Islet of Langerhans (tissue), 1 donor: ENCODE data around the gene GTF3C1.
"Not testable (repeated sequence)": the region's sequence is repeated elsewhere in the genome, so short reads cannot be mapped to it uniquely, and the experiment has no call there.

Experiments
- FAIRE-seq: peaks from one replicate; lab custom pipeline; 2011; peaks lifted over from hg19 to GRCh38; lab: Jason Lieb, UNC

The GTF3C1 gene

DNA sequence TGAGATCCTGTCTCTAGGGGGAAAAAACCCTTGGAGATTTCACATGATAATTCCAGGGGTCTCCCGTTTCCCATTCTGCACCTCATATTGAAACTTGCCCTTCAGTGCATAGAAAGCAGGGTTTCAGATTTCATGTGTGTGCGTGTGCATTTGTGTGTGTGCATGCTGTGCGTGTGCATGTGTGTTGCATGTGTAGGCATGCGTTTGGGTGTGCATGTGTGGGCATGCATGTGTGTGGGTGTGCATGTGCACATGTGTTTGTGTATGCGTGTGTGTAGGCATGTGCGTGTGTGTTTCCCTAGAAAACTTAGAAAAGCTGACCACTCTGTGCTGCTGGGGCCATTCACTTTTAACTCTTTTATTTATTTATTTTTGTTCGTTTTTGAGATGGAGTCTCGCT lies 107.7 kb downstream of the GTF3C1 start:
- FAIRE-seq, result no peak

DNA sequence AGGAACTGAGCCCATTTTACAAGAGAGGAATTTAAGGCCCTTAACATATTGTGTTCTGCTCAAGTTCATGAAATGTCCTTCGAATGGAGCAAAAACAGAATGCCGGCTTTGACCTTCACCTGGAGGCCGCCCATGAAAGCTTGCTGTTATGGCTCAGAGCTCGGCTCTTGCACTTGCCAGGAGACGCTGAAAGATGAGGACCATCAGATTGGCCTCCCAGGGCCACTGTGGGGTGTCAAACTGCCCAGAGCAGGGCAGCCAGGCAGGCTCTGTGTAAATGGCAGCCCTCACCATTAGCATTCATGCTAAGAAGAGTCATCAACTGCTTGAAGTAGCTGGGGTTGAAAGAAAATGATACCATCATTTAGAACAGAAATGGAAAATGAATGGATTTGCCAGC lies 108.4 kb downstream of the GTF3C1 start:
- no peak for FAIRE-seq

DNA sequence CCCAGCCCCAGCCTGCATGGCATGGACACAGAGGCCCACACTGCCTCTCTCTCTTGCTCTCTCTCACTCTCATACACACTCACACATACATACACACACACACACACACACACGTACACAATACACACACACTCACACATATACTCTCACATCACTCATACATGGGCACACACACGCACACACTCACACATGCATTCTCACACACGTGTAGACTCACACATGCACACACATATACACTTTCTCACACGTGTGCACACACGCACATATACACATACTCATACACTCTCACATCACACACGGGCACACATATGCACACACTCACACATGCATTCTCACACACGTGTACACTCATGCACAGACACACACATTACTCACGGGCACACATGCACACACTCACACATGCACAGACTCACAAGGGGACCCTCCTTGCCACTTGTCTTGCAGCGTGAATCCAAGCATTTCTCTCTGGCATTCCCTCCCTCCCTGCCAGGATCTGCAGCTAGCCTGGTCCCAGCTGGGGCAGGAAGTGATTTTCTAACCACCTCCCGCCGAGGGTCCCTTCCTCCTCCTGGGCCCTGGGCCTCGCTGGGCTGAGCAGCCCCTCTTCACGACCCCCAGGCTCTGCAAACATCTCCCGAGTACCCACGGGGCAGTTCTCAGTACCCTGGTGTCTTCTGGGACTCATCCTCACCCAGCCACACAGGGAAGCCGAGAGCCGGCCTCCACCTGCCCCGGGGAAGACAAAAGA lies 110.3 kb downstream of the GTF3C1 start:
- FAIRE-seq, result no peak

DNA sequence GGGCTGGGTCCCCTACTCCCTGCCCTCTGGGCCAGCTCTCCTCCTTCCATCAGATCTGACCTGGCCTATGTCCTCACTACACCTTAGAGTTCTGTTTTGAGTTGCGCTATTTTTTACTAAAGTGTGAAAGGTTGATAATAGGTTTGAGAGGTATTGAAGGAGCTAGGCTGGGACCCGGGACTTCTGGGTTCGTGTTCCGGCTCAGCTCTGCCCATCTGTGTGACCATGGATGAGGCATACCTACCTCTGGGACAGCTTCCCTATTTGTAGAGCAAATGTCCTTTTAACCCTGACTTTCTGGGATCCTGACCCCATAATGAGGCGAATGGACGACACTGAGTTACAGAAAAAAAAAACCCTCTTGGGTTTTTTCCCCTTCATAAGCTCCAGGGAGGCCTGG lies 111.8 kb downstream of the GTF3C1 start:
- no peak for FAIRE-seq

DNA sequence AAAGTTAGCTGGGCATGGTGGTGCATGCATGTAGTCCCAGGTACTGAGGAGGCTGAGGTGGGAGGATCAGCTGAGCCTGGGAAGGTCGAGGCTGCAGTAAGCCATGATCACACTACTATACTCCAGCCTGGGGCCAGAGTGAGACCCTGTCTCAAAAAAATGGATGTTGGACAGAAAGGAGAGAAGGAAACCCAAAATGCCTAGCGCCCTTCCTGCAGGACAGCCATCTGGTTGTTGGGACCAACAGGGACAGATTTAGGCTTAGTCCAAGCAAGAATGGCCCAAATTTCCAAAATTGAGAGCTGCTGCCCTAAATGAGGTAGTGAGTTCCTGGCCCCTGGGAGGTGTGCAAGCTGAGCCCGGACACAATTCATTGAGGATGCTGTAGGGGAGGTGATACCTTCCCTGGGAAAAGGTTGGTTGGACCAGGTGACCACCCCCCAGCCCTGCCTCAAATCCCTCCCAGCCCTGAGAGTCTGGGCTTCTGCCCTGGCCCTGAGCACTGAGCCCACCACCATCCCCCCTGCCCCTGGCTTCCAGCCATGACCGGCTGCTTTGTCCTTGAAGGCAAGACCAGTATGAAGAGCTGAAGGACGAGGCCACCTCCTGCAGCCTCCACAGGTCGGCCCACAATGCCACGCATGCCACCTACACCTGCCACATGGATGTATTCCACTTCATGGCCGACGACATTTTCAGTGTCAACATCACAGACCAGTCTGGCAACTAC lies 112.6 kb downstream of the GTF3C1 start:
- FAIRE-seq, result no peak

DNA sequence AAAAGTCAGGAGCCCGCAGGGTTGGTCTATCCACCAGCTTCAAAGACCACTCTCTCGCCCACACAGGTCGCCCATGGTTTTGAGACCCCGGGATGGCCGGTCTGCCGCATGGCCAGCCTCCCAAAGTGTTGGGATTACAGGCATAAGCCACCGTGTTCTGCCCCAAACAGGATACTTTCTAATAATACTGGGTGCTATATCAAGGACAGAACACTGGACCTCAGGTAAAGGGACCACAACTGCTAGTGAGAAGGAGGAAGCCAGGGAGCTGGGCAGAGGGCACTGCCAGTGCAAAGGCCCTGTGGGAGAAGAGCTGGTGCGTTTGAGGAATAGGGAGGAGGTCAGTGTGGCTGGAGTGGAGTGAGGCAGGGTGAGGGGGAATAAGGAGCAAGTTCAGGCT lies 113.6 kb downstream of the GTF3C1 start:
- no peak for FAIRE-seq

DNA sequence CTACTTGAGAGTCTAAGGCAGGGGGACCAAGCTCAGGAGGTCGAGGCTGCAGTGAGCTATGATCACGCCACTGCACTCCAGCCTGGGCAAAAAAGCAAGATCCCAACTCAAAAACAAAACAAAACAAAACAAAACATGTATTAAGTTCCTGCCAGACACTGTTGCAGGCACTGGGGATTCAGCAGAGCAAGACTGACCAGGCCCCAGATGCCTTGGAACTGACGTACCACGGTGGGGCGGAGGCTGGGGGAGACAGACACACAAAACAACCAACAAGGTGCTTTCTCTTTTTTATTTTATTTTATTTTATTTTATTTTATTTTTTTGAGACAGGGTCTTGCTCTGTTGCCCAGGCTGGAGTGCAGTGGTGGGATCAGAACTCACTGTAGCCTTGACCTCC lies 114.6 kb downstream of the GTF3C1 start:
- FAIRE-seq, result not testable (repeated sequence)

DNA sequence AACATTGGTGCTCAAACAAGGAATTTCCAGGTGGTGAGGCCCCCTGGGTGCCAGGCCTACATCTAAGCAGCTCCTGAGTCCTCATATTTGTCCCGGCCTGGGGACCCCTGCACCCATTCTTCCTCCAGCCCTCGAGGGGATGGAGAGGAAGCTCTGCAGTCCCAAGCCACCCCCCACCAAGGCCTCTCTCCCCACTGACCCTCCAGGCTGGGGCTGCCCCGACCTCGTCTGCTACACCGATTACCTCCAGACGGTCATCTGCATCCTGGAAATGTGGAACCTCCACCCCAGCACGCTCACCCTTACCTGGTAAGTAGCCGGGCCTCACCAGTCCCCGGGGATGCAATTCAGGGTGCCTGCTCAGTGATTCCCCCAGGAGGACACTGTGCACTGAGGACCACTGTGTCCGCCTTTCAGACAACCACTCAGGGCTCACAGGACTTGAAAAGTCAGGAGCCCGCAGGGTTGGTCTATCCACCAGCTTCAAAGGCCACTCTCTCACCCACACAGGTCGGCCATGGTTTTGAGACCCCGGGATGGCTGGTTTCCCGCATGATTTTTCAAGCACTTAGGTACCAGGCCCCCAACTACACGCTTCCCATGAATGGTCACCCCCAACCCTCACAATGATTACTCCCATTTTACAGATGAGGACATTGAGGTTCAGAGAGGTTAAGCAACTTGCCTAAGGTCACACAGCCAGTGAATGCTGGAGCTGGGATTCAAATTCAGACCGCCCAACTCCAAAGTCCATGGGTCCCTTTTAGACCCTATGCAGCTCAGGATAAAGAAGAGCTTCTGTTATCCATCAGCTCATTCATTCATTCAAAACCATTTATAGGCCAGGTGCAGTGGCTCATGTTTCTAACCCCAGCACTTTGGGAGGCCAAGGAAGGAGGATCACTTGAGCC lies 115.3 kb downstream of the GTF3C1 start:
- FAIRE-seq, result no peak

DNA sequence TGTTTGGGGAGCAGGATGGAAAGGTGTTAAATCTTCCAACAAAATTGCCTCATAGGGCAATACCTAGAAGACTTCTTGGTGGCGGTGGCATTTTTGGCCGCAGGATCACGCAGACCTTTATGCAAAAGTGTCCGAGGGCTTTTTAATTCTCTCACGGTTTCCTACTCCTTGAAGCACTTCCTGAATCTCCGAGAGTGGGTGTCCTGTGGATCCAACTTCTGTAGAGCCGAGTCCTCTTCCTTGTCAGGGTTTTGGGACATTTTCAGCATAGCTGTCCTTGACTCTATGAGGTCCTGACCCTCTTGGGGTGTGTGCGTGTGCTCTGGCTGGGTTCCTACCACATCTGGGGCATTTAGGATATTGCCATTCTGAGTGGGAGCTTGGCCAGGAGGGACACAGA lies 116.1 kb downstream of the GTF3C1 start:
- no peak for FAIRE-seq

DNA sequence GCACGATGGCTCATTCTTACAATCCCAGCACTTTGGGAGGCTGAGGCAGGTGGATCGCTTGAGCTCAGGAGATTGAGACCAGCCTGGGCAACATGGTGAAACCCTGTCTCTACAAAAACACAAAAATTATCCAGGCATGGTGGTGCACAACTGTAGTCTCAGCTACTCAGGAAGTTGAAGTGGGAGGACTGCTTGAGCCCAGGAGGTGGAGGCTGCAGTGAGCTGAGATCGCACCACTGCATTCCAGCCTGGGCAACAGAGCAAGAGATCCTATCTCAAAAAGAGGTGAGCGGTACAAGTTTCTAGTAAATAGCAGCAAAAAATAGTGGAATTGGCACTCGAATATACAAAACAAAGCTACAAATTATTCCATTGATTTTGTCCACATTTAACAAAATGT lies 116.5 kb downstream of the GTF3C1 start:
- FAIRE-seq, result not testable (repeated sequence)

DNA sequence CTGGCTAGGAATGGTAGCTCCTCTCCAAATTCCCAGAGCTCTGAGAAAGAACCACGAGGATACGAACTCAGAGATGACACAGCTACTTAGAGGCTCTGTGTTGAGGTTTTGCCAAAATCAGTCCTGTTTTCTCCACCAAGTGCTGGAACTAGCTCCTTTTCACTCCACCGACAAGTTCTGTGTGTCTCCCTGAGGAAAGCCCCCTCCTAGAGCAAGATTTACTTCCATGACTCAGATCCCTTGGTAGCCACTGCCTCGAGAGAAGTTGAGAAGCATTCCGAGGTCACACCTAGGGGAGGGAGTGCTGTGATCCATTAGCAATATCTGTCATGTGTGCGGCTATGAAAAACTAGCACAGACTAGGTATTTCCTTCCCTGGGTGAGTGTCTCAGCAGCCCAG lies 117.2 kb downstream of the GTF3C1 start:
- no peak for FAIRE-seq

DNA sequence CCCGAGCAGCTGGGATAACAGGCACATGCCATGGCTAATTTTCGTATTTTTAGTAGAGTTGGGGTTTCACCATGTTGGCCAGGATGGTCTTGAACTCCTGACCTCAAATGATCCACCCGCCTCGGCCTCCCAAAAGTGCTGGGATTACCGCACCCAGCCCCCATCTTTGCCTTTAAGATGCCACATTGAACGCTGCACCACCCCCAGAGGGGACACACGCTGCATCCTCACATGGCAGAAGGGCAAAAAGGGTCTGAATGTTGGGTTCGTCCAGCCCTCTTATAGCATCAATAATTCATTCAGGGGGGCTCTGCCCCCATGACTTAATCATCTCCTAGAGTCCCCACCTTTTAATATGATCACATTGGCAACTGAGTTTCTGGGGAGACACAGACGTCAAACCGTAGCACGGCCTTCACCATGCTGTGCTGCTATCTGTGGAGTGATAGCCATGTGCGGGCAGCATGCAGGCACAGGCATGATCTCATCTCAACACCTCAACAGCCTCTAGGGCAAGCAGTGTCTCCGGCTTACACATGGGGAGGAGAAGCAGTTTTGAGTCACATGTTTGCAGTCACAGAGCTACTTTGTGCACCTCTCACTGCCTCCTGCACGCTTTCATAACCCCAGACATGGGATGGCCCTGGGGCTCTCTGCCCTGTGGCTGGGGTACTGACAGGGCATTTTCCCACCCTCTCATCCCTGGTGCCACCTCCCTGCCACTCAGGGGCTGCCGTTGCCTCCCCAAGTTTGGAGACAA lies 117.8 kb downstream of the GTF3C1 start:
- no peak for FAIRE-seq

DNA sequence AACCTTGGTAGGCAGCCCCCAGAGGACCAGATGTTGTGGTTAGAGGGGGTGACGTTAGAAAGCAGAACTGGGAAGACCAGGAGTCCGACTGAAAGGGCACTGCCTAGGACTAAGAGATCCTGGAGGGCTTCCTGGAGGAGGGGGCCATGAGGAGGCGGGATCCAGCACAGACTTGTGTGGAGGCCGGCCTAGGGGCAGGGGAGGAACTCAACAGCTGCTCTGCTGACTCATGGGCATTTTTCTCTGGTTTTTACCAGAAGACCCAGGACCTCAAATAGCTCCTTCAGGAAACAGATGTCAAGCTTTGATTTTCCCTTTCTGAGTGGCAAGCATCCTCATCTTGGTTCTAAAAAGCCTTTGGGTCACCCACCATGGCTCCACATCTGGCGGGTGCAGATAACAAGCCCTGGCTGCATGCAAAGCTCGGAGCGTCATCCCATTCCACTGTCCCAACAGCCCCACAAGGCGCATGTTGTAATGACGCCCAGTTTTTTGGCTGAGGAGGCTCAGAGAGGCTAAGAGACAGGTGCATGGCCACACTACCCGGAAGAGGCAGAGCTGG lies 118.7 kb downstream of the GTF3C1 start:
- FAIRE-seq, result no peak

DNA sequence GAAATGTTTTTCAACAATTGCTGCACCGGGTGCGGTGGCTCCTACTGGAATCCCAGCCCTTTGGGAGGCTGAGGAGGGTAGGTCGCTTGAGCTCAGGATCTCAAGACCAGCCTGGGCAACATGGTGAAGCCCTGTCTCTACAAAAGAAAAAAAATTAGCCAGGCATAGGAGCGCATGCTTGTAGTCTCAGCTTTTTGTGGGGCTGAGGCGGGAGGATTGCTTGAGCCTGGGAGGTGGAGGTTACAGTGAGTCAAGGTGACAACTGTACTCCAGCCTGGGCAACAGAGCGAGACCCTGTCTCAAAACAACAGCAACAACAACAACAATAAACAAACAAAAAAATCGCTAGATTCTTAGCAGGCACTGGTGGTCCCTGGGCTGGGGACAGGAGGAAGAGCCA lies 119.2 kb downstream of the GTF3C1 start:
- no peak for FAIRE-seq

DNA sequence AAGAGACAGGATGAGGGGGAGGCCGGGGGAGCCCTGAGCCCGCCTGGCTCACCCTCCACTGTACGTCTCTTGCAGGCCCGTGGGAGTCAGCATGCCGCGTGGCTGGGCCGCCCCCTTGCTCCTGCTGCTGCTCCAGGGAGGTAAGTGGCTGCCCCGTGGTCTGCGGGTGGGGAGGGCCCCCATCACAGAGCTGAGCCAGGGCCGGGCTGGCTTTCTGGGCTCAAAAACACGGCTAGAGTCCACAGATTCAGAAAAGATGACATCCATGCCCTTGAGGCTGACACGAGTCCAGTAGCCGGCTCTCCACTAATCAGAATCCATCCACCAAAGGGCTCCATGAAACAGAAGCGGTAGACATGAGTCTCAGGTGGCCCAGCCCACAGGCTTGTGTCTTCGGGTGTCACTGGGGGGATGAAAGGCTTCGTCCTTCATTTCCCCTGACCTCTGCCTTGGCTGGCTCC lies 119.7 kb downstream of the GTF3C1 start:
- FAIRE-seq, result no peak

DNA sequence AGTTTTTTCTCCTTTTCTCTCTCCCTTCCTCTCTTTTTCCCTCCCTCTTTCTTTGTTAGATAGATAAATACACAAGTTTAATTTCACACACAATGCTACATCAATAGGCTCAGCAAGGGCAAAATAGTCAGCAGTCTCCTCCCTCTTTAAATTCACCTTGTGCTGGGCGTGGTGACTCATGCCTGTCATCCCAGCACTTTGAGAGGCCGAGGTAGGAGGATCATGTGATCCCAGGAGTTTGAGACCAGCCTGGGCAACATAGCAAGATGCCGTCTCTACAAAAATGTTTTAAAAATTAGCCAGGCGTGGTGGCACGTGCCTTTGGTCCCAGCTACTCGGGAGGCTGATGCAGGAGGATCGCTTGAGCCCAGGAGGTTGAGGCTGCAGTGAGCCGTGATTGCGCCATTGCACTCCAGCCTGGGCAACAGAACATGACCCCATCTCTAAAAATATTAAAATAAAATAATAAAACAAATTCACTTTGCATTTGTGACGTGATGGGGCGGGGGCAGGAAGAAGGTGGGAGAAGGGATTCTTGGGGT lies 120.3 kb downstream of the GTF3C1 start:
- FAIRE-seq, result no peak

DNA sequence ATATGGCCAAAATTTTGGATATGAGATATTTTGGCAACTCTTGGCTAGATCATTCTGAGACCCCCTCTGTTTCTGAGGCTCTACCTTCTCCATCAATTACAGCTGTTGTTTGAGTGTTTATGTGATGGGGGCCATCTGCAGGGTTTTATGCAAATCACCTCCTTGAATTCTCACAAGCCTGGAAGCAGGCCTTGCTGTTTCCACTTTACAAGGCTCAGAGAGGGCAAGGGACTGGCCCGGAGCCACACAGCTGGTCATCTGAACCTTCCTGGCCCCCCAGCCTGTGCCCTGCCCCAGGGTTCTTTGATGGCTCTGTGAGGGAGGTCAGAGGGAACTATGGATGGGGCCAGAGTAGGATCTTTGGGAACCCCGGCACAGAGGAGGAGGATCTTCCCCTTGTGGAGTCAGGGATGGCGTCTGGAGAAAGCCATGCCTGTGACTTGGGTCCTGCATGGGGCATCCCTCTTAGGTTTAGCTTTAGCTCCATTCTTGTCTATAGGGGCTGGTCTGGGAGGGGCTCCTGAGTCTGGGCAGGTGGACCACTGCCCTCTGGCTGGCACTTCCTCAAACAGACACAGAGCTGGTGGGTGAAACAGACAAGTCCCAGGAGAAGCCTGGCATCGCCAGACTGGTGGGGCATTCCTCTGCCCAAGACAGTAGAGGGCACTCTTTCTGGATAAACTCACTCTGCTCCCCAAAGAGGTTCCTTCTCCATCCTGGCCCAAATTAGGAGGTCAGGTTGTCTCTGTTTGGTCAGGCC lies 121.5 kb downstream of the GTF3C1 start:
- FAIRE-seq, result no peak

DNA sequence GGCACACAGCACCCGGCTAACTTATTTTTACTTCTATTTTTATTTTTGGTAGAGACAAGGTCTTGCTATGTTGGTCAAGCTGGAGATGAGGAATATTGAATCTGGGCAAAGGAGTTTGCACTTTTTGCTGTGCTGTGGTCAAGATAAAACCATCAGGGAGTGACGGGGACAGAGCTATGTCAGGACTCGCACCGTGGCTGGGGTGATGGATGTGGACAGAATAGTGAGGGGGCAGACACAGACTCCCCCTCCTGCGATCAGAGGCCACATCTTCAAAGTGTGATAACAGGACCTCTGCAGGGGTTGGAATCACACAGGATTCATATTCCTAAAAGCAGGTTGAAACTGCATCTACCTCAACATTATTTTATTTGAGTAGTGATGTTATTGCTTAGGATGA lies 122.2 kb downstream of the GTF3C1 start:
- FAIRE-seq, result no peak

DNA sequence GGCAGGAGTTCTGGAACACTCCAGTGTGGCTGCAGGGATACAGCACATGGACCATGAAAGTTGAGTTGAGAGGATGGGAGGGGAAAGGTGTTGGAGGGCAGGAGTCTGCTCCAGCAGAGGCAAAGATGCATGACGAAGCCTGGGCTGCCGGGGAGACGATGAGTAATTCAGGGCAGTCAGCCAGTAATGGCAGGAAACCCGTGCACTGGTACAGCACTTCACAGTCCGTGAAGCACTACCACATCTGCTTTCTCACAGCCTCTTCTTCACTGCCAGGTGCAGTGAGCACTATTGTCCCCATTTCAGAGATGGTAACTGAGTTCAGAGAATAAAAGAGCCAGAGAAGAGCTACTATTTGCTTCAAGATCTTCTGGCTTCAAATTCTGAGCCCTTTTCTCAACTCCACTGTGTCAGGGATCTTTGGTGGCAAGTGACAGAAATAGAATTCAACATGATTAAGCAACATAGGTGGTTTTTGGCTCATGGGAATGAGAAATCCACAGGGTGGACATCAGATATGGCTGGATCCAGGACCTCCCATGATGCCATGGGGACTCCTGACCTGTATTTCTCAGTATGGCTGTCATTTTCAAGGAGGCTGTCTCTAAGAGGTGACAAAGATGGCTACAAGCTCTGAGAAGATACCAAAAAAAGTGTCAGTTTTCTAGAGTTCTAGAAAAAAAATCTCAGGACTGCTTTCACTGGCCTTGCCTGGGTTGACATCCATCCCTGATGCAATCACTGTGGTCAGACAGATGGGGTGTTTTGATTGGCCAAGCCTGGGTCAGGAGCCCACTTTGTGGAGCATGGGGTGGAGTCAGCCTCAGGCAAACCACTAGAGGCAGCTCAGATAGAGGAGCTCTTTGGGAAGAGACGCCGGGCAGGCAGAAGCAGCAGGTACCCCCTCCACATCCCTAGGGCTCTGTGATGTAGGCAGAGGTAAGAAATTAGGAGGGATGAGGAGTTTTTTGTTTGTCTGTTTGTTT lies 123.0 kb downstream of the GTF3C1 start:
- FAIRE-seq, result no peak
